Anterior cingulate cortex (tissue), 58 donors: ENCODE measurements around the gene GLRA3.

Experiments used
- DNase-seq, 58 donors: peaks; one replicate each; lab custom pipeline; 2025; lab: John Stamatoyannopoulos, UW

Gene GLRA3

GRCh38 chr4:174607792-174608191, 221.3 kb downstream of the GLRA3 start:
- no peak for DNase-seq

GRCh38 chr4:174604198-174604597, 224.8 kb downstream of the GLRA3 start:
- DNase-seq = no peak

- no peak for DNase-seq
Observed at GRCh38 chr4:174600391-174600790, 228.7 kb downstream of the GLRA3 start.

- no peak for DNase-seq
Observed at GRCh38 chr4:174598800-174599199, 230.2 kb downstream of the GLRA3 start.

GRCh38 chr4:174596513-174596912, 232.5 kb downstream of the GLRA3 start:
- DNase-seq = no peak

- DNase-seq = no peak
Observed at GRCh38 chr4:174595141-174595929, 233.7 kb downstream of the GLRA3 start.

GRCh38 chr4:174593701-174594100, 235.3 kb downstream of the GLRA3 start:
- DNase-seq = no peak

- no peak for DNase-seq
Observed at GRCh38 chr4:174592985-174593335, 236.1 kb downstream of the GLRA3 start.

GRCh38 chr4:174592256-174592984, 236.6 kb downstream of the GLRA3 start:
- no peak for DNase-seq

GRCh38 chr4:174591243-174592021, 237.6 kb downstream of the GLRA3 start:
- no peak for DNase-seq

- no peak for DNase-seq
Observed at GRCh38 chr4:174590336-174590735, 238.7 kb downstream of the GLRA3 start.
